ENCODE results near the gene CTDSPL2.

- TF ChIP-seq CTCF (IDR thresholded peaks at IDR 0.05) (no peak), ZFX (IDR thresholded peaks at IDR 0.05; ENCODE audit: borderline replicate concordance) (no peak)
Measured at GRCh38 chr15:44530653-44531052, 103.2 kb downstream of the CTDSPL2 start.

Measured in 22Rv1 (cell line).